NCI-H1417 (cell line): ENCODE measurements around the gene ANO6.

Source experiments
- DNase-seq, 3 experiments: peaks; one replicate each; lab custom pipeline; 2025; lab: John Stamatoyannopoulos, UW

Gene ANO6

GRCh38 chr12:45458238-45458637, 242.3 kb downstream of the ANO6 start:
- DNase-seq = no peak

- DNase-seq = no peak
Observed at GRCh38 chr12:45458854-45459807, 243.2 kb downstream of the ANO6 start.

GRCh38 chr12:45462506-45462905, 246.6 kb downstream of the ANO6 start:
- no peak for DNase-seq

- DNase-seq = peak in 1 of 3 experiments; percentile 16
Observed at GRCh38 chr12:45464699-45465098, 248.8 kb downstream of the ANO6 start.

- DNase-seq = peak in 1 of 3 experiments; percentile 28
Observed at GRCh38 chr12:45468751-45469615, 253.1 kb downstream of the ANO6 start.

GRCh38 chr12:45469902-45470301, 254.0 kb downstream of the ANO6 start:
- DNase-seq = no peak

GRCh38 chr12:45473636-45474035, 257.7 kb downstream of the ANO6 start:
- DNase-seq = no peak

GRCh38 chr12:45475594-45475993, 259.7 kb downstream of the ANO6 start:
- DNase-seq = no peak

- no peak for DNase-seq
Observed at GRCh38 chr12:45477526-45477925, 261.6 kb downstream of the ANO6 start.

- no peak for DNase-seq
Observed at GRCh38 chr12:45478931-45479330, 263.0 kb downstream of the ANO6 start.

GRCh38 chr12:45481746-45482145, 265.9 kb downstream of the ANO6 start:
- no peak for DNase-seq

GRCh38 chr12:45483571-45483970, 267.7 kb downstream of the ANO6 start:
- DNase-seq = no peak
